ENCODE measurements around the gene CCL4.

DNA sequence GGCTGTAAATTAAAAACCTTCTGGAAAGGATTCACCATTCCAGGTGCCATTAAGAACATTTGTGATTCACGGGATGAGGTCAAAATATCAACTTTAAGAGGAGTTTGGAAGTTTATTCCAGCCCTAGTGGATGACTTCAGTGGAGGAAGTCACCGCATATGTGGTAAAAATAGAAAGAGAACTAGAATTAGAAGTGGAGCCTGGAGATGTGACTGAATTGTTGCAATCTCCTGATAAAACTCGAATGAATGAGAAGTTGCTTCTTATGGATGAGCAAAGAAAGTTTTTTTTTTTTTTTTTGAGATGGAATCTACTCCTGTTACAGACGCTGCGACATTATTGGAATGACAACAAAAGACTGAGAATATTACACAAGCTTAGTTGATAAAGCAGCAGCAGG, 26.7 kb downstream of the CCL4 start:
- TF ChIP-seq, protein P1, sequence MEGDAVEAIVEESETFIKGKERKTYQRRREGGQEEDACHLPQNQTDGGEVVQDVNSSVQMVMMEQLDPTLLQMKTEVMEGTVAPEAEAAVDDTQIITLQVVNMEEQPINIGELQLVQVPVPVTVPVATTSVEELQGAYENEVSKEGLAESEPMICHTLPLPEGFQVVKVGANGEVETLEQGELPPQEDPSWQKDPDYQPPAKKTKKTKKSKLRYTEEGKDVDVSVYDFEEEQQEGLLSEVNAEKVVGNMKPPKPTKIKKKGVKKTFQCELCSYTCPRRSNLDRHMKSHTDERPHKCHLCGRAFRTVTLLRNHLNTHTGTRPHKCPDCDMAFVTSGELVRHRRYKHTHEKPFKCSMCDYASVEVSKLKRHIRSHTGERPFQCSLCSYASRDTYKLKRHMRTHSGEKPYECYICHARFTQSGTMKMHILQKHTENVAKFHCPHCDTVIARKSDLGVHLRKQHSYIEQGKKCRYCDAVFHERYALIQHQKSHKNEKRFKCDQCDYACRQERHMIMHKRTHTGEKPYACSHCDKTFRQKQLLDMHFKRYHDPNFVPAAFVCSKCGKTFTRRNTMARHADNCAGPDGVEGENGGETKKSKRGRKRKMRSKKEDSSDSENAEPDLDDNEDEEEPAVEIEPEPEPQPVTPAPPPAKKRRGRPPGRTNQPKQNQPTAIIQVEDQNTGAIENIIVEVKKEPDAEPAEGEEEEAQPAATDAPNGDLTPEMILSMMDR (IDR thresholded peaks at IDR 0.05) = no peak
- TF ChIP-seq POLR2A (IDR thresholded peaks at IDR 0.05) (no peak), EP300 (IDR thresholded peaks at IDR 0.05) (no peak)

Measured in tibial nerve (tissue), 4 donors.